Keratinocyte (primary cell): ENCODE results near the gene LDB2. TPM values are rescaled to one million over a fixed set of nuclear protein-coding genes. Genes with fewer than 3 reads are reported as not detected.

Experiments
- DNase-seq: peaks from one replicate; pipeline ENCODE4 v3.0.0-alpha.2; 2011; ENCODE audit warnings: low read depth, missing footprints, low spot score
- FAIRE-seq: peaks from 2 replicates; lab custom pipeline; 2011; peaks lifted over from hg19 to GRCh38; lab: Jason Lieb, UNC
- H2AFZ ChIP-seq: 2 replicates; pipeline ENCODE4 v1.6.0; 2012; ENCODE audit warnings: low read length, control low read depth, inconsistent platforms; ENCODE audit not compliant: control insufficient read depth
- H3K27ac ChIP-seq: 2 replicates; pipeline ENCODE4 v1.5.1; 2011; ENCODE audit warnings: low read length; ENCODE audit not compliant: control insufficient read depth, insufficient read depth
- H3K27me3 ChIP-seq: 3 replicates; pipeline ENCODE4 v1.6.0; 2011; ENCODE audit warnings: low read length; ENCODE audit not compliant: control insufficient read depth, insufficient read depth; ENCODE audit errors: extremely low read depth
- H3K36me3 ChIP-seq, 2 experiments: 2 replicates in 1 of 2; 3 replicates in 1 of 2; pipeline ENCODE4 v1.5.1; 2011; ENCODE audit warnings: low read length in 2 of 2, mild to moderate bottlenecking in 1 of 2; ENCODE audit not compliant: control insufficient read depth in 2 of 2, insufficient read depth in 2 of 2; ENCODE audit errors: extremely low read depth in 1 of 2
- H3K4me1 ChIP-seq: 3 replicates; pipeline ENCODE4 v1.5.1; 2011; ENCODE audit warnings: low read length; ENCODE audit not compliant: control insufficient read depth, insufficient read depth; ENCODE audit errors: extremely low read depth
- H3K4me2 ChIP-seq: 3 replicates; pipeline ENCODE4 v1.6.0; 2011; ENCODE audit warnings: low read depth, low read length; ENCODE audit not compliant: control insufficient read depth, insufficient read depth; ENCODE audit errors: extremely low read depth
- H3K4me3 ChIP-seq, 3 experiments: fragments of 200-600 bp in 1 of 3; sonication (generic) in 1 of 3; 2 replicates in 2 of 3; 3 replicates in 1 of 3; pipeline ENCODE4 v1.5.1; 2011 to 2016; ENCODE audit warnings: low read length in 3 of 3, mild to moderate bottlenecking in 3 of 3, control low read depth in 2 of 3, inconsistent platforms in 1 of 3, low read depth in 1 of 3, mixed read lengths in 1 of 3, mixed run types in 1 of 3, moderate library complexity in 1 of 3; ENCODE audit not compliant: control insufficient read depth in 2 of 3, insufficient read depth in 2 of 3; ENCODE audit errors: extremely low read depth in 1 of 3
- H3K79me2 ChIP-seq: 2 replicates; pipeline ENCODE4 v1.6.0; 2012; ENCODE audit warnings: low read length; ENCODE audit not compliant: control insufficient read depth, insufficient read depth
- H3K9ac ChIP-seq: 3 replicates; pipeline ENCODE4 v1.6.0; 2011; ENCODE audit warnings: low read length; ENCODE audit not compliant: control insufficient read depth, insufficient read depth; ENCODE audit errors: extremely low read depth
- H3K9me1 ChIP-seq: 3 replicates; pipeline ENCODE4 v1.6.0; 2011; ENCODE audit warnings: low read length; ENCODE audit not compliant: control insufficient read depth, insufficient read depth; ENCODE audit errors: extremely low read depth
- H3K9me3 ChIP-seq: 2 replicates; pipeline ENCODE4 v1.5.1; 2012; ENCODE audit warnings: low read depth, low read length; ENCODE audit not compliant: control insufficient read depth
- H4K20me1 ChIP-seq: 3 replicates; pipeline ENCODE4 v1.6.0; 2011; ENCODE audit warnings: low read length; ENCODE audit not compliant: control insufficient read depth, insufficient read depth; ENCODE audit errors: extremely low read depth
- EZH2 ChIP-seq: IDR thresholded peaks from one replicate; pipeline ENCODE4 v1.6.1; 2012; ENCODE audit warnings: inconsistent platforms, mild to moderate bottlenecking, low read length, moderate library complexity
- dilution Hi-C: fragments of 300-500 bp; cut with MboI; formaldehyde crosslinking; loops from one replicate; pipeline ENCODE4 v1.7.0; 2020; ENCODE audit warnings: low sequenced_read_pairs; ENCODE audit not compliant: extremely low pct_ligation_motif_present
- polyA plus RNA-seq, 5 experiments: library from polyadenylated mRNA; depleted of rRNA in 3 of 5; stranded (reverse) in 3 of 5; stranded (forward) in 1 of 5; unstranded in 1 of 5; fragments of >200 nt; gene quantifications; 1 replicate in 1 of 5; 2 replicates in 3 of 5; 3 replicates in 1 of 5; pipeline versions ENCODE4 v1.2.1 to v1.2.3, GENCODE V29; 2011 to 2012; ENCODE audit warnings: missing spikeins in 2 of 5, low read depth in 1 of 5, low replicate concordance in 1 of 5
- TF ChIP-seq, protein P1 (sequence below), 3 experiments: IDR thresholded peaks in 1 of 3; conservative IDR thresholded peaks in 1 of 3; optimal IDR thresholded peaks in 1 of 3; 2 replicates in 2 of 3; 3 replicates in 1 of 3; pipeline versions ENCODE3 to v1.5.1; 2011; ENCODE audit warnings: low read length in 3 of 3, mild to moderate bottlenecking in 3 of 3, moderate library complexity in 2 of 3, control low read depth in 1 of 3, inconsistent platforms in 1 of 3; ENCODE audit not compliant: insufficient read depth in 2 of 3; ENCODE audit errors: extremely low read depth in 1 of 3

The LDB2 gene
- polyA plus RNA-seq, 1 donor (not counting 4 experiments of a cell fraction or from before 2014, with no cell fraction given), result not detected

DNA sequence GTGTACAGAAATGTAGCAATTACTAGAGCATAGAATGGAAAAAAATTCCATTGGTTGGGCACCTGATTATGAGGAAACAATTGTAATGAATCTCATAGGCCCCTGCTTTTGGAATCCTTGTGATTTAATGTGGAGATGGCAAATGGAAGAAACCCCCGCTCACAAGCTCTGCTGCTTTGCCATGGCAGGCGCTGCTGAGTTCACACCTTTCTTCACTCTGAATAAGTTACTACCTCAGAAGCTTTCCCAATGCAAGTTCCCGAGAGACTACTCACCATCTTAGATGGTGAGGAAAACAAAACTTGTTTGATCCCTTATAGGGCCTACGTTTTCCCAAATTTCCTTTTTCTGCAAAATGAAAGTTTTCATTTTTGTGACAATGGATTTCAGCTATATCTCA lies 405.6 kb downstream of the LDB2 start:
- Histone ChIP-seq H3K27ac (no peak overlapping the region), H3K4me1 (no peaks in the 10 kb centered on the region), H3K4me3 (no peak overlapping the region), H3K27me3 (no peaks in the 10 kb centered on the region), H3K79me2 (no peaks in the 10 kb centered on the region), H3K4me2 (no peak overlapping the region), H3K9ac (no peak overlapping the region), H3K9me1 (no peaks in the 10 kb centered on the region), H3K9me3 (no peaks in the 10 kb centered on the region), H2AFZ (no peak overlapping the region), H3K36me3 (no peaks in the 10 kb centered on the region), H4K20me1 (no peaks in the 10 kb centered on the region)
- FAIRE-seq (no peak), DNase-seq (no peak)
- dilution Hi-C loops, result no loop called here
- TF ChIP-seq, protein P1, sequence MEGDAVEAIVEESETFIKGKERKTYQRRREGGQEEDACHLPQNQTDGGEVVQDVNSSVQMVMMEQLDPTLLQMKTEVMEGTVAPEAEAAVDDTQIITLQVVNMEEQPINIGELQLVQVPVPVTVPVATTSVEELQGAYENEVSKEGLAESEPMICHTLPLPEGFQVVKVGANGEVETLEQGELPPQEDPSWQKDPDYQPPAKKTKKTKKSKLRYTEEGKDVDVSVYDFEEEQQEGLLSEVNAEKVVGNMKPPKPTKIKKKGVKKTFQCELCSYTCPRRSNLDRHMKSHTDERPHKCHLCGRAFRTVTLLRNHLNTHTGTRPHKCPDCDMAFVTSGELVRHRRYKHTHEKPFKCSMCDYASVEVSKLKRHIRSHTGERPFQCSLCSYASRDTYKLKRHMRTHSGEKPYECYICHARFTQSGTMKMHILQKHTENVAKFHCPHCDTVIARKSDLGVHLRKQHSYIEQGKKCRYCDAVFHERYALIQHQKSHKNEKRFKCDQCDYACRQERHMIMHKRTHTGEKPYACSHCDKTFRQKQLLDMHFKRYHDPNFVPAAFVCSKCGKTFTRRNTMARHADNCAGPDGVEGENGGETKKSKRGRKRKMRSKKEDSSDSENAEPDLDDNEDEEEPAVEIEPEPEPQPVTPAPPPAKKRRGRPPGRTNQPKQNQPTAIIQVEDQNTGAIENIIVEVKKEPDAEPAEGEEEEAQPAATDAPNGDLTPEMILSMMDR (optimal IDR thresholded peaks at IDR 0.05 in 1 of 3, IDR thresholded peaks at IDR 0.05 in 1 of 3, conservative IDR thresholded peaks at IDR 0.05 in 1 of 3; ENCODE audit: extremely low read depth in 1 of 3, insufficient read depth in 2 of 3, low read length in 3 of 3), result no peak
- TF ChIP-seq EZH2, result no peak

DNA sequence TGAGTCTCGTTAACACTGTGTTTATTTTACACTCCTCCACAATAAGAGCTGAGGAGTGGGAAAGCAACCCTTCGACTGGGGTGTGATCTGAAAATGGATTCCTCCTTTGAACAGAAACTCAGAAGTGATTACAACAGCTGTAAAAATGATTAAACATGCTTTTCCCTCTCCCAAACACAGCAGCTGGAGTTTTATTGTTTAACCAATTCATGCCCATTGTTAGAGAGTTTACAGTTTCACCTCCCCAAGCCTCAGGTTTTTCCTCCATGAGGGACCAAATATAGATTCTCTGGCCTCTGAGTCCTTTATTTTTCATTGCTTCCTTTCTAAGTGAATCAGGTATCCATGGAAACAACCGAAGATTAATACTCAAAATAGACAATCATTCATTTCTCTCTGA lies 409.2 kb downstream of the LDB2 start:
- no peak for FAIRE-seq
- H3K79me2 ChIP-seq, result no peaks in the 10 kb centered on the region
- H3K27me3 ChIP-seq, result no peaks in the 10 kb centered on the region
- H3K4me1 ChIP-seq, result no peaks in the 10 kb centered on the region
- dilution Hi-C loops, result no loop called here
- H3K4me3 ChIP-seq, result no peak overlapping the region
- no peak overlapping the region for H3K27ac ChIP-seq
- no peaks in the 10 kb centered on the region for H4K20me1 ChIP-seq
- H3K4me2 ChIP-seq, result no peak overlapping the region
- H3K9ac ChIP-seq, result no peak overlapping the region
- TF ChIP-seq, protein P1 (optimal IDR thresholded peaks at IDR 0.05 in 1 of 3, IDR thresholded peaks at IDR 0.05 in 1 of 3, conservative IDR thresholded peaks at IDR 0.05 in 1 of 3; ENCODE audit: extremely low read depth in 1 of 3, insufficient read depth in 2 of 3, low read length in 3 of 3), result no peak
- no peak for TF ChIP-seq EZH2
- no peaks in the 10 kb centered on the region for H3K36me3 ChIP-seq
- H2AFZ ChIP-seq, result no peak overlapping the region
- H3K9me3 ChIP-seq, result no peaks in the 10 kb centered on the region
- no peak for DNase-seq
- no peaks in the 10 kb centered on the region for H3K9me1 ChIP-seq
